Kidney epithelial cell (primary cell): Measurements from ENCODE around the gene CAMK2N2. TPM values are rescaled to one million over a fixed set of nuclear protein-coding genes. Genes with fewer than 3 reads are reported as not detected.

Experiments used
- total RNA-seq: library from RNA; depleted of rRNA; stranded (reverse); fragments of >200 nt; gene quantifications from 2 replicates; pipeline ENCODE4 v1.2.3, GENCODE V29; 2015

Gene CAMK2N2
- total RNA-seq, 1 donor from 2014 or later, result 0.67 TPM

Other genes starting within 250 kb of the CAMK2N2 start
- 9.1 and 14.3 TPM in 2 replicates for gene ABCC5, start 243.7 kb downstream of the CAMK2N2 start, total RNA-seq
- not detected in 2 replicates for gene HTR3D, start 229.8 kb downstream of the CAMK2N2 start, total RNA-seq
- gene HTR3C, start 208.5 kb downstream of the CAMK2N2 start, total RNA-seq, result not detected in 2 replicates
- gene HTR3E, start 164.5 kb downstream of the CAMK2N2 start, total RNA-seq, result not detected in 2 replicates
- 28.8 and 33.8 TPM in 2 replicates for gene EIF2B5, start 126.2 kb downstream of the CAMK2N2 start, total RNA-seq
- gene DVL3, start 106.2 kb downstream of the CAMK2N2 start, total RNA-seq, result 51.7 and 61.6 TPM in 2 replicates
- 282 and 297 TPM in 2 replicates for gene AP2M1, start 86.7 kb downstream of the CAMK2N2 start, total RNA-seq
- gene ABCF3, start 75.4 kb downstream of the CAMK2N2 start, total RNA-seq, result 55.7 and 57.9 TPM in 2 replicates
- 0.07 TPM in 1 of 2 replicates, not detected in the other for gene VWA5B2, start 32.0 kb downstream of the CAMK2N2 start, total RNA-seq
- gene ALG3, start 12.6 kb downstream of the CAMK2N2 start, total RNA-seq, result 69.8 and 73.7 TPM in 2 replicates
- gene EEF1AKMT4, start 11.9 kb downstream of the CAMK2N2 start, total RNA-seq, result 6.3 and 8.3 TPM in 2 replicates
- gene ECE2, start 14.5 kb upstream of the CAMK2N2 start, total RNA-seq, result not detected in 2 replicates
- 903 and 972 TPM in 2 replicates for gene PSMD2, start 37.7 kb upstream of the CAMK2N2 start, total RNA-seq
- gene EIF4G1, start 53.1 kb upstream of the CAMK2N2 start, total RNA-seq, result 381 and 386 TPM in 2 replicates
- 14.0 and 14.7 TPM in 2 replicates for gene FAM131A, start 76.0 kb upstream of the CAMK2N2 start, total RNA-seq
- 2.6 and 4.0 TPM in 2 replicates for gene CLCN2, start 100.1 kb upstream of the CAMK2N2 start, total RNA-seq
- 73.3 and 79.8 TPM in 2 replicates for gene POLR2H, start 100.2 kb upstream of the CAMK2N2 start, total RNA-seq
- 0.25 TPM in 1 of 2 replicates, not detected in the other for gene THPO, start 116.7 kb upstream of the CAMK2N2 start, total RNA-seq
- under 0.01 and 1.0 TPM in 2 replicates for gene CHRD, start 118.5 kb upstream of the CAMK2N2 start, total RNA-seq